Prostate gland (tissue), 2 donors: ENCODE results near the gene TNIP2.

ENCODE experiments used
- POLR2A ChIP-seq: fragments of 450-650 bp; IDR thresholded peaks from one replicate; pipeline ENCODE4 v1.6.1; 2016; ENCODE audit warnings: antibody characterized with exemption, mild to moderate bottlenecking
- TF ChIP-seq, protein P1 (sequence below), 4 experiments: fragments of 200-600 bp in 2 of 4; fragments of 450-650 bp in 2 of 4; sonication (generic) in 2 of 4; IDR thresholded peaks; 1 replicate in 3 of 4; 2 replicates in 1 of 4; pipeline ENCODE4 v1.5.1; 2016 to 2019; ENCODE audit warnings: antibody characterized with exemption in 4 of 4, mild to moderate bottlenecking in 2 of 4, moderate library complexity in 2 of 4

DNA sequence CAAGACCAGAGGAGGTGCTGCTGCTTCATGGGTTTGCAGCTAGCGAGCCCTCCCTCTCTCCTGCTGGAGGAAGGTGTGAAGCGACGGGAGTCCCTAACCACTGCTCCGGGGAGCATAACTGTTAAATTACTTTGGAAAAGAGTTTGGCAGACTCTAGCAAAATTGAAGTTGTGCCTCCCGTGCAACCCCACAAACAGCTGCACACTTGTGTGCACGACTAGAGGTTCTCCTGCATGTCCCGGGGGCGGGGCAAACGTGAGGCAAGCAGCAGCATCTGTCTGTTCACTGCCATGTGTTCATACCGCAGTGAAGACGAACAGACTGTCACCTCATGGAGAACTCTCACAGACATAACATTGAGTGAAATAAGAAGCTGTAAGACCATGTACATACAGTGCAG lies 34.5 kb downstream of the TNIP2 start:
- TF ChIP-seq, protein P1, sequence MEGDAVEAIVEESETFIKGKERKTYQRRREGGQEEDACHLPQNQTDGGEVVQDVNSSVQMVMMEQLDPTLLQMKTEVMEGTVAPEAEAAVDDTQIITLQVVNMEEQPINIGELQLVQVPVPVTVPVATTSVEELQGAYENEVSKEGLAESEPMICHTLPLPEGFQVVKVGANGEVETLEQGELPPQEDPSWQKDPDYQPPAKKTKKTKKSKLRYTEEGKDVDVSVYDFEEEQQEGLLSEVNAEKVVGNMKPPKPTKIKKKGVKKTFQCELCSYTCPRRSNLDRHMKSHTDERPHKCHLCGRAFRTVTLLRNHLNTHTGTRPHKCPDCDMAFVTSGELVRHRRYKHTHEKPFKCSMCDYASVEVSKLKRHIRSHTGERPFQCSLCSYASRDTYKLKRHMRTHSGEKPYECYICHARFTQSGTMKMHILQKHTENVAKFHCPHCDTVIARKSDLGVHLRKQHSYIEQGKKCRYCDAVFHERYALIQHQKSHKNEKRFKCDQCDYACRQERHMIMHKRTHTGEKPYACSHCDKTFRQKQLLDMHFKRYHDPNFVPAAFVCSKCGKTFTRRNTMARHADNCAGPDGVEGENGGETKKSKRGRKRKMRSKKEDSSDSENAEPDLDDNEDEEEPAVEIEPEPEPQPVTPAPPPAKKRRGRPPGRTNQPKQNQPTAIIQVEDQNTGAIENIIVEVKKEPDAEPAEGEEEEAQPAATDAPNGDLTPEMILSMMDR (IDR thresholded peaks at IDR 0.05), result no peak
- TF ChIP-seq POLR2A, result no peak
